ENCODE results near the gene POC1A. TPM values are rescaled to one million over a fixed set of nuclear protein-coding genes. Genes with fewer than 3 reads are reported as not detected.

POC1A gene
- total RNA-seq, 1 experiment from 2014 or later: 16.1 TPM

- Histone ChIP-seq H3K9me3 (ENCODE audit: low read depth, low read length, poor library complexity, severe bottlenecking) (no peaks in the 10 kb centered on the region), H3K27ac (ENCODE audit: low read depth, low read length, poor library complexity, severe bottlenecking) (no peak overlapping the region), H3K36me3 (ENCODE audit: insufficient read depth, low read length, poor library complexity, severe bottlenecking) (no peaks in the 10 kb centered on the region), H3K27me3 (replicated peaks; ENCODE audit: insufficient read depth, low read depth, low read length, poor library complexity) (no peaks in the 10 kb centered on the region), H3K4me1 (ENCODE audit: insufficient read depth, low read length, poor library complexity, severe bottlenecking) (no peaks in the 10 kb centered on the region), H3K4me3 (ENCODE audit: low read depth, low read length, poor library complexity, severe bottlenecking) (no peak overlapping the region)
- ChIA-PET POLR2A (ENCODE audit: low non-redundant PET) (no interaction called here), CTCF (no interaction called here)
- no TSS peak for BruUV-seq (replicated peaks)
- DNase-seq (ENCODE audit: low spot score): no peak
- intact Hi-C loops (cut with micrococcal nuclease; ENCODE audit: unreplicated experiment): no loop called here
- no peak for TF ChIP-seq EZH2 (IDR thresholded peaks at IDR 0.05; ENCODE audit: borderline replicate concordance, low read depth, low read length, poor library complexity, severe bottlenecking)
- TF ChIP-seq CTCF (conservative IDR thresholded peaks at IDR 0.05; ENCODE audit: low read depth, low read length): no peak
Measured at GRCh38 chr3:52162250-52162872, 8.1 kb upstream of the POC1A start.

GRCh38 chr3:52159503-52159902 lies 5.3 kb upstream of the POC1A start:
- no TSS peak for BruUV-seq (replicated peaks)
- Histone ChIP-seq H3K4me3 (ENCODE audit: low read depth, low read length, poor library complexity, severe bottlenecking) (no peak overlapping the region), H3K27ac (ENCODE audit: low read depth, low read length, poor library complexity, severe bottlenecking) (no peak overlapping the region), H3K36me3 (ENCODE audit: insufficient read depth, low read length, poor library complexity, severe bottlenecking) (no peaks in the 10 kb centered on the region), H3K4me1 (ENCODE audit: insufficient read depth, low read length, poor library complexity, severe bottlenecking) (no peaks in the 10 kb centered on the region), H3K9me3 (ENCODE audit: low read depth, low read length, poor library complexity, severe bottlenecking) (no peaks in the 10 kb centered on the region), H3K27me3 (replicated peaks; ENCODE audit: insufficient read depth, low read depth, low read length, poor library complexity) (no peaks in the 10 kb centered on the region)
- intact Hi-C loops (cut with micrococcal nuclease; ENCODE audit: unreplicated experiment): loop anchor here (10.0 kb wide), 1 partner anchor 105 kb away; the partner anchor contains the start of gene DUSP7
- DNase-seq (ENCODE audit: low spot score): no peak
- ChIA-PET POLR2A (ENCODE audit: low non-redundant PET) (no interaction called here), CTCF (no interaction called here)
- TF ChIP-seq EZH2 (IDR thresholded peaks at IDR 0.05; ENCODE audit: borderline replicate concordance, low read depth, low read length, poor library complexity, severe bottlenecking) (no peak), CTCF (conservative IDR thresholded peaks at IDR 0.05; ENCODE audit: low read depth, low read length) (no peak)

GRCh38 chr3:52155912-52156311 lies 1.7 kb upstream of the POC1A start:
- Histone ChIP-seq H3K36me3 (ENCODE audit: insufficient read depth, low read length, poor library complexity, severe bottlenecking) (no peaks in the 10 kb centered on the region), H3K4me1 (ENCODE audit: insufficient read depth, low read length, poor library complexity, severe bottlenecking) (no peaks in the 10 kb centered on the region), H3K27me3 (replicated peaks; ENCODE audit: insufficient read depth, low read depth, low read length, poor library complexity) (no peaks in the 10 kb centered on the region), H3K9me3 (ENCODE audit: low read depth, low read length, poor library complexity, severe bottlenecking) (no peaks in the 10 kb centered on the region), H3K4me3 (ENCODE audit: low read depth, low read length, poor library complexity, severe bottlenecking) (no peak overlapping the region), H3K27ac (ENCODE audit: low read depth, low read length, poor library complexity, severe bottlenecking) (no peak overlapping the region)
- POLR2A ChIA-PET (ENCODE audit: low non-redundant PET): no interaction called here
- no peak for TF ChIP-seq CTCF (conservative IDR thresholded peaks at IDR 0.05; ENCODE audit: low read depth, low read length)
- TF ChIP-seq EZH2 (IDR thresholded peaks at IDR 0.05; ENCODE audit: borderline replicate concordance, low read depth, low read length, poor library complexity, severe bottlenecking): no peak
- no TSS peak for BruUV-seq (replicated peaks)
- CTCF ChIA-PET: no interaction called here
- no peak for DNase-seq (ENCODE audit: low spot score)
- intact Hi-C loops (cut with micrococcal nuclease; ENCODE audit: unreplicated experiment): loop anchor here (10.0 kb wide), 1 partner anchor 101 kb away; the partner anchor contains the start of gene DUSP7

Data from A673 (cell line).